ENCODE results near the gene IRF4. TPM values are rescaled to one million over a fixed set of nuclear protein-coding genes. Genes with fewer than 3 reads are reported as not detected.
A peak's percentile ranks its signal among the peaks of the same experiment; 100 is the strongest.

IRF4 gene
- total RNA-seq, 1 experiment from 2014 or later = 0.72 TPM

DNA sequence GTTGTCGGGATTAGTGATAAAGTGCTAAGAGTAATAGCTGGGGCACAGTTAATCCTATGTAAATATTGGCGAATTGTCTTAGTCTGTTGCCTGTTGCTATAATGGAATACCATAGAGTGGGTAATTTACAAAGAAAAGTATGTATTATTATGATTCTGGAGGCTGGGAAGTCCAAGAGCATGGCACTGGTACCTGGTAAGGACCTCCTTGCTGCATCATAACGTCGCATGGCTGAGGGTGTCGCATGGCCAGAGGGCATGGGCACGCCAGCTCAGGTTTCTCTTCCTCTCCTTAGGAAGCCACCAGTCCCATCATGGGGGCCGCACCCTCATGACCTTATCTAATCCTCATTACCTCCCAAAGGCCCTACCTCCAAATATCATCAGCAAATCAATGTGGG, 29.7 kb downstream of the IRF4 start:
- TF ChIP-seq TCF7L2 (IDR thresholded peaks at IDR 0.05; ENCODE audit: low read depth, low read length) = no peak
- TF ChIP-seq POLR2AphosphoS5 (IDR thresholded peaks at IDR 0.05; ENCODE audit: low read depth, low read length) = no peak
- TF ChIP-seq, protein P1, sequence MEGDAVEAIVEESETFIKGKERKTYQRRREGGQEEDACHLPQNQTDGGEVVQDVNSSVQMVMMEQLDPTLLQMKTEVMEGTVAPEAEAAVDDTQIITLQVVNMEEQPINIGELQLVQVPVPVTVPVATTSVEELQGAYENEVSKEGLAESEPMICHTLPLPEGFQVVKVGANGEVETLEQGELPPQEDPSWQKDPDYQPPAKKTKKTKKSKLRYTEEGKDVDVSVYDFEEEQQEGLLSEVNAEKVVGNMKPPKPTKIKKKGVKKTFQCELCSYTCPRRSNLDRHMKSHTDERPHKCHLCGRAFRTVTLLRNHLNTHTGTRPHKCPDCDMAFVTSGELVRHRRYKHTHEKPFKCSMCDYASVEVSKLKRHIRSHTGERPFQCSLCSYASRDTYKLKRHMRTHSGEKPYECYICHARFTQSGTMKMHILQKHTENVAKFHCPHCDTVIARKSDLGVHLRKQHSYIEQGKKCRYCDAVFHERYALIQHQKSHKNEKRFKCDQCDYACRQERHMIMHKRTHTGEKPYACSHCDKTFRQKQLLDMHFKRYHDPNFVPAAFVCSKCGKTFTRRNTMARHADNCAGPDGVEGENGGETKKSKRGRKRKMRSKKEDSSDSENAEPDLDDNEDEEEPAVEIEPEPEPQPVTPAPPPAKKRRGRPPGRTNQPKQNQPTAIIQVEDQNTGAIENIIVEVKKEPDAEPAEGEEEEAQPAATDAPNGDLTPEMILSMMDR (IDR thresholded peaks at IDR 0.05) = no peak
- TF ChIP-seq SIN3A (IDR thresholded peaks at IDR 0.05; ENCODE audit: borderline replicate concordance, insufficient read depth, low read depth, low read length) = no peak
- TF ChIP-seq, protein P2, sequence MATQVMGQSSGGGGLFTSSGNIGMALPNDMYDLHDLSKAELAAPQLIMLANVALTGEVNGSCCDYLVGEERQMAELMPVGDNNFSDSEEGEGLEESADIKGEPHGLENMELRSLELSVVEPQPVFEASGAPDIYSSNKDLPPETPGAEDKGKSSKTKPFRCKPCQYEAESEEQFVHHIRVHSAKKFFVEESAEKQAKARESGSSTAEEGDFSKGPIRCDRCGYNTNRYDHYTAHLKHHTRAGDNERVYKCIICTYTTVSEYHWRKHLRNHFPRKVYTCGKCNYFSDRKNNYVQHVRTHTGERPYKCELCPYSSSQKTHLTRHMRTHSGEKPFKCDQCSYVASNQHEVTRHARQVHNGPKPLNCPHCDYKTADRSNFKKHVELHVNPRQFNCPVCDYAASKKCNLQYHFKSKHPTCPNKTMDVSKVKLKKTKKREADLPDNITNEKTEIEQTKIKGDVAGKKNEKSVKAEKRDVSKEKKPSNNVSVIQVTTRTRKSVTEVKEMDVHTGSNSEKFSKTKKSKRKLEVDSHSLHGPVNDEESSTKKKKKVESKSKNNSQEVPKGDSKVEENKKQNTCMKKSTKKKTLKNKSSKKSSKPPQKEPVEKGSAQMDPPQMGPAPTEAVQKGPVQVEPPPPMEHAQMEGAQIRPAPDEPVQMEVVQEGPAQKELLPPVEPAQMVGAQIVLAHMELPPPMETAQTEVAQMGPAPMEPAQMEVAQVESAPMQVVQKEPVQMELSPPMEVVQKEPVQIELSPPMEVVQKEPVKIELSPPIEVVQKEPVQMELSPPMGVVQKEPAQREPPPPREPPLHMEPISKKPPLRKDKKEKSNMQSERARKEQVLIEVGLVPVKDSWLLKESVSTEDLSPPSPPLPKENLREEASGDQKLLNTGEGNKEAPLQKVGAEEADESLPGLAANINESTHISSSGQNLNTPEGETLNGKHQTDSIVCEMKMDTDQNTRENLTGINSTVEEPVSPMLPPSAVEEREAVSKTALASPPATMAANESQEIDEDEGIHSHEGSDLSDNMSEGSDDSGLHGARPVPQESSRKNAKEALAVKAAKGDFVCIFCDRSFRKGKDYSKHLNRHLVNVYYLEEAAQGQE (IDR thresholded peaks at IDR 0.05; ENCODE audit: insufficient read depth in 1 of 2, low read depth in 2 of 2, low read length in 1 of 2) = no peak
- BruUV-seq (replicated peaks) = no TSS peak
- in situ Hi-C loops (cut with HindIII; ENCODE audit: low pct_unique_long_range_greater_than_20kb, low sequenced_read_pairs) (no loop called here), intact Hi-C loops (cut with micrococcal nuclease; ENCODE audit: unreplicated experiment) (no loop called here)
- DNase-seq (ENCODE audit: low read depth, low spot score) (no peak), ATAC-seq (no peak)
- no peaks in the 10 kb centered on the region; the same call in 1 of the 2 replicates for H3K9me3 ChIP-seq (ENCODE audit: control insufficient read depth, insufficient read depth, low read depth, low read length)
- ChIA-PET POLR2A (no interaction called here), CTCF (no interaction called here)
- no peak overlapping the region for H3K4me3 ChIP-seq (ENCODE audit: low read depth in 2 of 2, low read length in 2 of 2)
- no peaks in the 10 kb centered on the region for H3K36me3 ChIP-seq (ENCODE audit: control insufficient read depth, insufficient read depth, low read length)
- peaks cover 3% of the 10 kb centered on the region; the same call in 1 of the 2 replicates for H3K4me1 ChIP-seq (ENCODE audit: control insufficient read depth, insufficient read depth, low read length)
- H3K27ac ChIP-seq (ENCODE audit: low read length) = no peak overlapping the region
- no peaks in the 10 kb centered on the region for H3K27me3 ChIP-seq (ENCODE audit: control insufficient read depth, insufficient read depth, low read length)

DNA sequence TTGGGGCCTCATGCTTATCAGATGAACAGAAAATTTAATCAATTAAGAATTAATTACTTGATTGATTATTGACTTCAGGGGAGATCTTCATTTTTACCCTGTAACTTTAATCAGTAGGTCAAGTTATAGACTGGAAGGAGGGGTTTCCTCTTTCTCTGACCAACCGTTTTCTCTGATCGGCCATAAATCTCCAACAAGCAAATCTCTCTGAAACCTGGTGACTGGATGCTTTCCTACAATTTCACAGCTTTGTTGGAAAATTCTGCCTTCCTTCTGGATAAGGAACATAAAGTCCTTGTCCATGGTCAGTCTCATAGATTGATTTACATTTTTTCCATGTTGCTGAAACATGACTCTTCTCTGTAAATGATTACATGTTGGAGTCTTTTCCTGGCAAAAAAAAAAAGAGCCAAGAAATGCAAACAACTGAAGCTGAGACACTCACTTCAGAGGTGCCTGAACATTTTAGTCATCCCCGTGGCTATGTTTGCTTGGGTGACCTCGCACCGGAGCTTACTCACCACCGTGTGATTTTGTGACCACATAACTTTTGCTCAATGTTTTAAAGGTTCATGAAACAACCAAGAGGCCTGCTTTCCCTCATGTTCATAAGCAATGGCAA, 31.0 kb downstream of the IRF4 start:
- POLR2A ChIA-PET = interaction anchor here (0.7 kb wide), 1 partner anchor 55 kb away, joined by 10 read pairs; no protein-coding TSS in a partner anchor
- BruUV-seq (replicated peaks) = no TSS peak
- no peaks in the 10 kb centered on the region; the same call in 1 of the 2 replicates for H3K9me3 ChIP-seq (ENCODE audit: control insufficient read depth, insufficient read depth, low read depth, low read length)
- CTCF ChIA-PET = no interaction called here
- in situ Hi-C loops (cut with HindIII; ENCODE audit: low pct_unique_long_range_greater_than_20kb, low sequenced_read_pairs) = no loop called here
- H3K27ac ChIP-seq (ENCODE audit: low read length) = no peak overlapping the region
- H3K4me1 ChIP-seq (ENCODE audit: control insufficient read depth, insufficient read depth, low read length) = peaks cover 3% of the 10 kb centered on the region; the same call in 1 of the 2 replicates
- intact Hi-C loops (cut with micrococcal nuclease; ENCODE audit: unreplicated experiment) = no loop called here
- TF ChIP-seq, protein P1 (IDR thresholded peaks at IDR 0.05) = no peak
- no peak for TF ChIP-seq TCF7L2 (IDR thresholded peaks at IDR 0.05; ENCODE audit: low read depth, low read length)
- TF ChIP-seq POLR2AphosphoS5 (IDR thresholded peaks at IDR 0.05; ENCODE audit: low read depth, low read length) = no peak
- TF ChIP-seq, protein P2 (IDR thresholded peaks at IDR 0.05; ENCODE audit: insufficient read depth in 1 of 2, low read depth in 2 of 2, low read length in 1 of 2) = no peak
- TF ChIP-seq SIN3A (IDR thresholded peaks at IDR 0.05; ENCODE audit: borderline replicate concordance, insufficient read depth, low read depth, low read length) = no peak
- no peaks in the 10 kb centered on the region for H3K36me3 ChIP-seq (ENCODE audit: control insufficient read depth, insufficient read depth, low read length)
- peak; percentile 92 for DNase-seq (ENCODE audit: low read depth, low spot score)
- no peak overlapping the region for H3K4me3 ChIP-seq (ENCODE audit: low read depth in 2 of 2, low read length in 2 of 2)
- H3K27me3 ChIP-seq (ENCODE audit: control insufficient read depth, insufficient read depth, low read length) = no peaks in the 10 kb centered on the region
- ATAC-seq = peak; percentile 95

All from Panc1 (cell line).